Hepatocyte (in vitro differentiated cells): ENCODE results near the gene CAD. TPM values are rescaled to one million over a fixed set of nuclear protein-coding genes. Genes with fewer than 3 reads are reported as not detected.

Experiments
- DNase-seq: peaks from one replicate; pipeline ENCODE4 v3.0.0-alpha.2; 2016; ENCODE audit warnings: low spot score
- H2AFZ ChIP-seq: fragments of 200-600 bp; sonication (generic); 2 replicates; pipeline ENCODE4 v1.6.0; 2016; ENCODE audit warnings: antibody characterized with exemption, mild to moderate bottlenecking
- H3K27ac ChIP-seq: fragments of 200-600 bp; sonication (generic); 2 replicates; pipeline ENCODE4 v1.5.1; 2016; ENCODE audit warnings: mild to moderate bottlenecking
- H3K27me3 ChIP-seq: fragments of 200-600 bp; sonication (generic); 2 replicates; pipeline ENCODE4 v1.6.1; 2016
- H3K36me3 ChIP-seq: fragments of 200-600 bp; sonication (generic); replicated peaks from 2 replicates; pipeline ENCODE4 v1.5.1; 2016; ENCODE audit warnings: low read depth; ENCODE audit not compliant: insufficient read depth
- H3K4me1 ChIP-seq: fragments of 200-600 bp; sonication (generic); 2 replicates; pipeline ENCODE4 v1.5.1; 2016; ENCODE audit warnings: mild to moderate bottlenecking, moderate library complexity; ENCODE audit not compliant: insufficient read depth
- H3K4me2 ChIP-seq: fragments of 200-600 bp; sonication (generic); 2 replicates; pipeline ENCODE4 v1.6.0; 2016
- H3K4me3 ChIP-seq: fragments of 200-600 bp; sonication (generic); 2 replicates; pipeline ENCODE4 v1.5.1; 2016; ENCODE audit warnings: mild to moderate bottlenecking
- H3K79me2 ChIP-seq: fragments of 200-600 bp; sonication (generic); 2 replicates; pipeline ENCODE4 v1.6.0; 2017; ENCODE audit warnings: mild to moderate bottlenecking
- H3K9me2 ChIP-seq: fragments of 200-600 bp; sonication (generic); replicated peaks from 2 replicates; pipeline ENCODE4 v1.6.0; 2017; ENCODE audit warnings: mild to moderate bottlenecking; ENCODE audit not compliant: insufficient read depth
- H3K9me3 ChIP-seq: fragments of 200-600 bp; sonication (generic); 2 replicates; pipeline ENCODE4 v1.5.1; 2016; ENCODE audit warnings: low read depth, mild to moderate bottlenecking
- H4K20me1 ChIP-seq: fragments of 200-600 bp; sonication (generic); 2 replicates; pipeline ENCODE4 v1.6.0; 2016; ENCODE audit warnings: mild to moderate bottlenecking; ENCODE audit not compliant: insufficient read depth, poor library complexity, severe bottlenecking
- CTCF ChIP-seq: fragments of 200-600 bp; sonication (generic); IDR thresholded peaks from 2 replicates; pipeline ENCODE4 v1.5.1; 2016; ENCODE audit warnings: antibody characterized with exemption, mild to moderate bottlenecking; ENCODE audit not compliant: poor library complexity
- EZH2 ChIP-seq: fragments of 200-600 bp; sonication (generic); IDR thresholded peaks from 2 replicates; pipeline ENCODE4 v1.6.1; 2016; ENCODE audit warnings: antibody characterized with exemption, mild to moderate bottlenecking, borderline replicate concordance
- EZH2phosphoT487 ChIP-seq: fragments of 200-600 bp; sonication (generic); IDR thresholded peaks from one replicate; pipeline ENCODE4 v1.6.1; 2018; ENCODE audit warnings: antibody characterized with exemption, mild to moderate bottlenecking, low read depth, moderate library complexity; ENCODE audit not compliant: unreplicated experiment, severe bottlenecking
- WGBS: methylation state at CpG from one replicate; pipeline ENCODE4 v1.1.6; 2016; ENCODE audit warnings: low lambda C conversion rate; ENCODE audit errors: missing lambda C conversion rate; 5-methylcytosine and 5-hydroxymethylcytosine counted together
- polyA plus RNA-seq: library from polyadenylated mRNA; unstranded; fragments of >200 nt; fragmentation: Nextera tagmentation; extraction: Ambion mirVana; gene quantifications from 2 replicates; pipeline ENCODE4 v1.2.1, GENCODE V29; 2016
- total RNA-seq: library from RNA; depleted of rRNA; stranded (reverse); fragments of >200 nt; gene quantifications from 2 replicates; pipeline ENCODE4 v1.2.3, GENCODE V29; 2014

CAD gene
- total and polyA plus RNA-seq, 2 experiments from 2014 or later, result 16.6 to 20.7 TPM

- Histone ChIP-seq H3K27me3 (peaks cover 89% of the 10 kb centered on the region), H4K20me1 (no peaks in the 10 kb centered on the region), H3K36me3 (no peaks in the 10 kb centered on the region), H3K9me3 (no peaks in the 10 kb centered on the region), H3K4me1 (peaks cover 31% of the 10 kb centered on the region), H2AFZ (peak within 1 kb of the TSS; percentile 47), H3K79me2 (no peaks in the 10 kb centered on the region), H3K4me3 (peak within 1 kb of the TSS; percentile 36), H3K9me2 (no peaks in the 10 kb centered on the region), H3K4me2 (peak within 1 kb of the TSS; percentile 99), H3K27ac (no peak within 1 kb of the TSS)
- under 1% methylated on average over 28 of the region's 96 CpGs for WGBS
- DNase-seq, result peak; percentile 78
- no peak for TF ChIP-seq CTCF
- TF ChIP-seq EZH2, result peak; percentile 9
- TF ChIP-seq EZH2phosphoT487, result peak; percentile 68
Measured at GRCh38 chr2:27262379-27263286, 45.5 kb downstream of the CAD start, which contains the start of gene SLC30A3. Gene SLC30A3 (minus strand): TSS chr2:27263047. CDS start chr2:27262906, 141 bp downstream.

GRCh38 chr2:27263287-27264252 is 46.4 kb downstream of the CAD start:
- no peak overlapping the region for H3K27ac ChIP-seq
- no peak for DNase-seq
- no peaks in the 10 kb centered on the region for H3K36me3 ChIP-seq
- H3K4me1 ChIP-seq, result peaks cover 31% of the 10 kb centered on the region
- H3K4me3 ChIP-seq, result peak overlapping the region; percentile 29
- H3K9me3 ChIP-seq, result no peaks in the 10 kb centered on the region
- peak overlapping the region; percentile 99 for H3K4me2 ChIP-seq
- 4% methylated on average over 42 of the region's 46 CpGs for WGBS
- TF ChIP-seq CTCF, result no peak
- TF ChIP-seq EZH2phosphoT487, result peak; percentile 59
- TF ChIP-seq EZH2, result peak; percentile 97
- no peaks in the 10 kb centered on the region for H3K9me2 ChIP-seq
- H3K79me2 ChIP-seq, result no peaks in the 10 kb centered on the region
- H2AFZ ChIP-seq, result peak overlapping the region; percentile 81
- peaks cover 87% of the 10 kb centered on the region for H3K27me3 ChIP-seq
- H4K20me1 ChIP-seq, result no peaks in the 10 kb centered on the region

- peak overlapping the region; percentile 81 for H2AFZ ChIP-seq
- H3K79me2 ChIP-seq, result no peaks in the 10 kb centered on the region
- peak overlapping the region; percentile 99 for H3K4me2 ChIP-seq
- H3K36me3 ChIP-seq, result no peaks in the 10 kb centered on the region
- peaks cover 83% of the 10 kb centered on the region for H3K27me3 ChIP-seq
- TF ChIP-seq EZH2phosphoT487 (no peak), EZH2 (peak; percentile 63), CTCF (no peak)
- WGBS, result 2% methylated on average over 20 of the region's 38 CpGs
- H3K4me1 ChIP-seq, result peaks cover 31% of the 10 kb centered on the region
- H4K20me1 ChIP-seq, result no peaks in the 10 kb centered on the region
- H3K27ac ChIP-seq, result no peak overlapping the region
- DNase-seq, result peak; percentile 39
- H3K9me3 ChIP-seq, result no peaks in the 10 kb centered on the region
- no peaks in the 10 kb centered on the region for H3K9me2 ChIP-seq
- no peak overlapping the region for H3K4me3 ChIP-seq
Measured at GRCh38 chr2:27264253-27264752, 47.1 kb downstream of the CAD start.
